ENCODE data around the gene TPCN2.

DNA sequence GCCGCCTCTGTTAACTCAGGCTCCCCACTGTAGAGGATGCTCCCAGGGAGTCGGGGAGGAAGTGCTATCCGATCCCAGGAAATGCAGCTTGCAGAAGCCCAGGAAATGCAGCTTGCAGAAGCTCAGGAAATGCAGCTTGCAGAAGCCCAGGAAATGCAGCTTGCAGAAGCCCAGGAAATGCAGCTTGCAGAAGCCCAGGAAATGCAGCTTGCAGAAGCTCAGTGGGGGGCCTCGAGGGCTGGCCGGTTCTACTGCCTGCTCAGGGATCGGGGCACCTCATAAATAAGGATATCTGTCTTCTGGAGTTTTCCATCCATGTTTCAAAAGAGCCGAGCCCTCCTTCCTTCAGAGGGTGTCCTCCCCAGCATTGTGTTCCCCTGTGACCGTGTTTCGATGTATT, 81.9 kb downstream of the TPCN2 start:
- no peak for TF ChIP-seq CTCF (IDR thresholded peaks at IDR 0.05)
- TF ChIP-seq POLR2A (IDR thresholded peaks at IDR 0.05) = no peak

All from heart left ventricle (tissue), 13 donors.